HepG2 (cell line): ENCODE data around the gene FBXL13.

Experiments used
- BCL3 ChIP-seq: sonication (generic); formaldehyde crosslinking; IDR thresholded peaks from 2 replicates; pipeline ENCODE4 v1.5.1; 2020; ENCODE audit warnings: mild to moderate bottlenecking, missing genetic modification reagents, moderate library complexity
- CTCF ChIP-seq: sonication (generic); formaldehyde crosslinking; IDR thresholded peaks from 2 replicates; pipeline ENCODE4 v1.5.0; 2020; ENCODE audit warnings: mild to moderate bottlenecking, missing genetic modification reagents, moderate library complexity
- EZH2 ChIP-seq: conservative IDR thresholded peaks from 2 replicates; pipeline ENCODE4 v1.6.1; 2012; ENCODE audit warnings: mild to moderate bottlenecking, low read depth, low read length, moderate library complexity
- GABPA ChIP-seq, 2 experiments: IDR thresholded peaks; 2 replicates each; pipeline ENCODE4 v1.6.1; 2011 to 2016; ENCODE audit warnings: low read depth in 2 of 2, low read length in 1 of 2, missing biosample characterization in 1 of 2, missing genetic modification characterization in 1 of 2
- JUND ChIP-seq: sonication (generic); formaldehyde crosslinking; IDR thresholded peaks from 2 replicates; pipeline ENCODE4 v1.8.0; 2022; ENCODE audit warnings: mild to moderate bottlenecking, missing genetic modification reagents
- POLR2A ChIP-seq, 2 experiments: IDR thresholded peaks; 2 replicates each; pipeline ENCODE4 v1.6.1; 2011; ENCODE audit warnings: low read depth in 2 of 2, low read length in 2 of 2, mild to moderate bottlenecking in 1 of 2, moderate library complexity in 1 of 2; ENCODE audit not compliant: insufficient read depth in 1 of 2
- ZNF274 ChIP-seq: sonication (generic); formaldehyde crosslinking; IDR thresholded peaks from 2 replicates; pipeline ENCODE4 v1.5.1; 2020; ENCODE audit warnings: mild to moderate bottlenecking, missing genetic modification reagents
- ZNF782 ChIP-seq: sonication (generic); formaldehyde crosslinking; IDR thresholded peaks from 2 replicates; pipeline ENCODE4 v1.4.0; 2020; ENCODE audit warnings: missing genetic modification reagents, mild to moderate bottlenecking, borderline replicate concordance

DNA sequence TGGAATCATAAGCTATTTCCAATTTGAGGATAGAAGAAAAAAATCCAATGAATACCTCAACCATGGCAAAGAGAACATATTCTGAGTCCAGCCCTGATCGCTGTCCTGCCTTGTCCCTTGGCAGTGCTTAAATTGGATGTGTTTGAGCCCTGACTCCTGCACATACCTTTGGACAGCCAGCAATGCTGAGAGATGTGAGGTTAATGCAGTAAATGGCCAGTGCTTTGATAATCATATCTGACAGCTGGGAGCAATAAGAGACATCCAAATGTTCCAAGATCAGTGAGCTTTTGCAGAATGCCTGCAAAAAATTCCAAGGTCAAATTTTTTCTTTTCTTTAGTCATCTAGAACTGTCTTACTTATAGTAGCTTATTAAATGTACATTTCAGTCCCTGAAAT, 241.9 kb downstream of the FBXL13 start:
- TF ChIP-seq EZH2 (no peak), GABPA (IDR thresholded peaks at IDR 0.05; ENCODE audit: low read depth, low read length) (no peak), GABPA (CRISPR knock-in tag; IDR thresholded peaks at IDR 0.05; ENCODE audit: low read depth) (no peak), POLR2A (IDR thresholded peaks at IDR 0.05; ENCODE audit: insufficient read depth in 1 of 2, low read depth in 2 of 2, low read length in 2 of 2) (no peak), CTCF (CRISPR knock-in tag) (no peak), ZNF782 (CRISPR knock-in tag) (no peak), JUND (CRISPR knock-in tag) (no peak), ZNF274 (no peak), BCL3 (CRISPR knock-in tag) (no peak)
